ENCODE measurements around the gene ATXN3L. TPM values are rescaled to one million over a fixed set of nuclear protein-coding genes. Genes with fewer than 3 reads are reported as not detected.

ATXN3L gene
- total RNA-seq, 2 donors from 2014 or later, result not detected

- Mint-ChIP-seq H3K36me3 (no peaks in the 10 kb centered on the region), H3K4me1 (ENCODE audit: low read depth in 2 of 2) (no peaks in the 10 kb centered on the region), H3K4me3 (no peak overlapping the region), H3K9me3 (no peaks in the 10 kb centered on the region), H3K27ac (no peak overlapping the region), H3K27me3 (peaks cover 0 to 6% of the 10 kb centered on the region in 2 donors)
- no peak for DNase-seq (ENCODE audit: low spot score)
- ATAC-seq, result no peak
Observed at GRCh38 chrX:13293700-13294099, 26.2 kb downstream of the ATXN3L start.

GRCh38 chrX:13290891-13291614 lies 28.8 kb downstream of the ATXN3L start:
- H3K36me3 Mint-ChIP-seq, result no peaks in the 10 kb centered on the region
- no peaks in the 10 kb centered on the region for H3K4me1 Mint-ChIP-seq (ENCODE audit: low read depth in 2 of 2)
- ATAC-seq (no peak), DNase-seq (ENCODE audit: low spot score) (no peak)
- no peaks in the 10 kb centered on the region for H3K9me3 Mint-ChIP-seq
- H3K27ac Mint-ChIP-seq, result no peak overlapping the region
- no peak overlapping the region for H3K4me3 Mint-ChIP-seq
- H3K27me3 Mint-ChIP-seq, result peaks cover 0 to 7% of the 10 kb centered on the region in 2 donors

GRCh38 chrX:13288671-13289070 lies 31.2 kb downstream of the ATXN3L start:
- H3K27me3 Mint-ChIP-seq, result peaks cover 0 to 11% of the 10 kb centered on the region in 2 donors
- no peak overlapping the region for H3K4me3 Mint-ChIP-seq
- no peak for DNase-seq (ENCODE audit: low spot score)

GRCh38 chrX:13287816-13288215 lies 32.0 kb downstream of the ATXN3L start:
- peaks cover 0 to 11% of the 10 kb centered on the region in 2 donors for H3K27me3 Mint-ChIP-seq
- H3K4me1 Mint-ChIP-seq (ENCODE audit: low read depth in 2 of 2), result peaks cover 0 to 2% of the 10 kb centered on the region in 2 donors
- H3K4me3 Mint-ChIP-seq, result no peak overlapping the region
- ATAC-seq (no peak), DNase-seq (ENCODE audit: low spot score) (no peak)
- no peak overlapping the region for H3K27ac Mint-ChIP-seq
- H3K36me3 Mint-ChIP-seq, result no peaks in the 10 kb centered on the region
- peaks cover 3% of the 10 kb centered on the region for H3K9me3 Mint-ChIP-seq

More at GRCh38 chrX:13288671-13289070, 31.2 kb downstream of the ATXN3L start:
- no peak overlapping the region for H3K27ac Mint-ChIP-seq
- peaks cover 3% of the 10 kb centered on the region for H3K9me3 Mint-ChIP-seq
- no peak for ATAC-seq
- H3K4me1 Mint-ChIP-seq (ENCODE audit: low read depth in 2 of 2), result peaks cover 0 to 2% of the 10 kb centered on the region in 2 donors
- H3K36me3 Mint-ChIP-seq, result no peaks in the 10 kb centered on the region

- DNase-seq (ENCODE audit: low spot score) (no peak), ATAC-seq (no peak)
- Mint-ChIP-seq H3K9me3 (peaks cover 3% of the 10 kb centered on the region), H3K36me3 (no peaks in the 10 kb centered on the region), H3K27ac (no peak overlapping the region), H3K27me3 (peaks cover 0 to 19% of the 10 kb centered on the region in 2 donors), H3K4me1 (ENCODE audit: low read depth in 2 of 2) (peaks cover 0 to 2% of the 10 kb centered on the region in 2 donors), H3K4me3 (no peak overlapping the region)
Observed at GRCh38 chrX:13285693-13286092, 34.2 kb downstream of the ATXN3L start.

- H3K36me3 Mint-ChIP-seq, result no peaks in the 10 kb centered on the region
- no peak for DNase-seq (ENCODE audit: low spot score)
- H3K4me3 Mint-ChIP-seq, result no peak overlapping the region
- H3K4me1 Mint-ChIP-seq (ENCODE audit: low read depth in 2 of 2), result peaks cover 0 to 2% of the 10 kb centered on the region in 2 donors
- H3K27ac Mint-ChIP-seq, result no peak overlapping the region
- ATAC-seq, result no peak
- H3K27me3 Mint-ChIP-seq, result peaks cover 0 to 21% of the 10 kb centered on the region in 2 donors
- peaks cover 3% of the 10 kb centered on the region for H3K9me3 Mint-ChIP-seq
Observed at GRCh38 chrX:13285229-13285628, 34.6 kb downstream of the ATXN3L start.

GRCh38 chrX:13284570-13284969 lies 35.3 kb downstream of the ATXN3L start:
- Mint-ChIP-seq H3K36me3 (no peaks in the 10 kb centered on the region), H3K4me1 (ENCODE audit: low read depth in 2 of 2) (peaks cover 0 to 2% of the 10 kb centered on the region in 2 donors), H3K4me3 (no peak overlapping the region), H3K27me3 (peaks cover 0 to 21% of the 10 kb centered on the region in 2 donors), H3K9me3 (peaks cover 3% of the 10 kb centered on the region), H3K27ac (no peak overlapping the region)
- ATAC-seq (no peak), DNase-seq (ENCODE audit: low spot score) (no peak)

GRCh38 chrX:13283950-13284546 lies 35.8 kb downstream of the ATXN3L start:
- DNase-seq (ENCODE audit: low spot score), result no peak
- Mint-ChIP-seq H3K36me3 (no peaks in the 10 kb centered on the region), H3K9me3 (peaks cover 3% of the 10 kb centered on the region), H3K27ac (no peak overlapping the region), H3K4me1 (ENCODE audit: low read depth in 2 of 2) (peaks cover 0 to 2% of the 10 kb centered on the region in 2 donors), H3K27me3 (peaks cover 0 to 21% of the 10 kb centered on the region in 2 donors), H3K4me3 (no peak overlapping the region)
- ATAC-seq, result no peak

- H3K4me1 Mint-ChIP-seq (ENCODE audit: low read depth in 2 of 2), result peaks cover 0 to 2% of the 10 kb centered on the region in 2 donors
- H3K36me3 Mint-ChIP-seq, result no peaks in the 10 kb centered on the region
- H3K27ac Mint-ChIP-seq, result no peak overlapping the region
- H3K27me3 Mint-ChIP-seq, result peaks cover 0 to 21% of the 10 kb centered on the region in 2 donors
- H3K9me3 Mint-ChIP-seq, result peaks cover 3% of the 10 kb centered on the region
- no peak overlapping the region for H3K4me3 Mint-ChIP-seq
- DNase-seq (ENCODE audit: low spot score) (no peak), ATAC-seq (no peak)
Observed at GRCh38 chrX:13283512-13283911, 36.3 kb downstream of the ATXN3L start.

GRCh38 chrX:13281289-13281688 lies 38.6 kb downstream of the ATXN3L start:
- DNase-seq (ENCODE audit: low spot score), result no peak
- Mint-ChIP-seq H3K27ac (no peak overlapping the region), H3K9me3 (peaks cover 3% of the 10 kb centered on the region), H3K4me1 (ENCODE audit: low read depth in 2 of 2) (peaks cover 0 to 2% of the 10 kb centered on the region in 2 donors), H3K36me3 (no peaks in the 10 kb centered on the region), H3K27me3 (peaks cover 0 to 20% of the 10 kb centered on the region in 2 donors), H3K4me3 (no peak overlapping the region)
- no peak for ATAC-seq

- DNase-seq (ENCODE audit: low spot score), result no peak
- Mint-ChIP-seq H3K9me3 (no peaks in the 10 kb centered on the region), H3K36me3 (no peaks in the 10 kb centered on the region), H3K4me1 (ENCODE audit: low read depth in 2 of 2) (peaks cover 0 to 2% of the 10 kb centered on the region in 2 donors), H3K27me3 (peaks cover 0 to 22% of the 10 kb centered on the region in 2 donors), H3K4me3 (no peak overlapping the region), H3K27ac (no peak overlapping the region)
- ATAC-seq, result no peak
Observed at GRCh38 chrX:13279279-13280018, 40.4 kb downstream of the ATXN3L start.

GRCh38 chrX:13277539-13277938 lies 42.3 kb downstream of the ATXN3L start:
- H3K4me3 Mint-ChIP-seq, result no peak overlapping the region
- H3K36me3 Mint-ChIP-seq, result no peaks in the 10 kb centered on the region
- H3K9me3 Mint-ChIP-seq, result no peaks in the 10 kb centered on the region
- no peak overlapping the region for H3K27ac Mint-ChIP-seq
- no peaks in the 10 kb centered on the region for H3K4me1 Mint-ChIP-seq (ENCODE audit: low read depth in 2 of 2)
- no peak for ATAC-seq
- no peak for DNase-seq (ENCODE audit: low spot score)
- peaks cover 0 to 19% of the 10 kb centered on the region in 2 donors for H3K27me3 Mint-ChIP-seq

- ATAC-seq, result no peak
- Mint-ChIP-seq H3K27ac (no peak overlapping the region), H3K36me3 (no peaks in the 10 kb centered on the region), H3K27me3 (peaks cover 0 to 20% of the 10 kb centered on the region in 2 donors), H3K4me1 (ENCODE audit: low read depth in 2 of 2) (no peaks in the 10 kb centered on the region), H3K4me3 (no peak overlapping the region), H3K9me3 (no peaks in the 10 kb centered on the region)
- DNase-seq (ENCODE audit: low spot score), result no peak
Observed at GRCh38 chrX:13276991-13277390, 42.9 kb downstream of the ATXN3L start.

GRCh38 chrX:13275031-13275430 lies 44.8 kb downstream of the ATXN3L start:
- Mint-ChIP-seq H3K9me3 (no peaks in the 10 kb centered on the region), H3K36me3 (no peaks in the 10 kb centered on the region), H3K4me1 (ENCODE audit: low read depth in 2 of 2) (no peaks in the 10 kb centered on the region), H3K27ac (no peak overlapping the region), H3K4me3 (no peak overlapping the region), H3K27me3 (peaks cover 0 to 16% of the 10 kb centered on the region in 2 donors)
- DNase-seq (ENCODE audit: low spot score), result no peak
- ATAC-seq, result no peak
